A673 (cell line): Measurements from ENCODE around the gene THOC5. TPM values are rescaled to one million over a fixed set of nuclear protein-coding genes. Genes with fewer than 3 reads are reported as not detected.

ENCODE experiments used
- BruUV-seq: library from RNA; stranded (reverse); fragments of 400-500 nt; replicated peaks from 2 replicates; lab custom pipeline; 2021; lab: Mats Ljungman, UMichigan
- CTCF ChIA-PET: fragments of 300-600 bp; sonication (Branson Sonifier 250); formaldehyde crosslinking; loops from one replicate; lab custom pipeline; 2022; ENCODE audit warnings: antibody characterized with exemption; lab: Charles Lee
- POLR2A ChIA-PET: fragments of 300-600 bp; sonication (Branson Sonifier 250); formaldehyde crosslinking; loops from one replicate; lab custom pipeline; 2022; ENCODE audit warnings: antibody characterized with exemption; ENCODE audit not compliant: low non-redundant PET; lab: Charles Lee
- DNase-seq: peaks from one replicate; pipeline ENCODE4 v3.0.0-alpha.2; 2015; ENCODE audit warnings: low spot score
- H3K27ac ChIP-seq: fragments of 200-600 bp; sonication (generic); 2 replicates; pipeline ENCODE4 v1.5.1; 2016; ENCODE audit warnings: mixed run types, low read depth, mild to moderate bottlenecking, mixed read lengths, antibody characterized with exemption, low read length; ENCODE audit not compliant: poor library complexity, severe bottlenecking
- H3K27me3 ChIP-seq: fragments of 200-600 bp; sonication (generic); replicated peaks from 2 replicates; pipeline ENCODE4 v1.6.1; 2017; ENCODE audit warnings: mixed run types, low read depth, mild to moderate bottlenecking, mixed read lengths, antibody characterized with exemption, low read length; ENCODE audit not compliant: insufficient read depth, poor library complexity
- H3K36me3 ChIP-seq: fragments of 200-600 bp; sonication (generic); 2 replicates; pipeline ENCODE4 v1.6.1; 2016; ENCODE audit warnings: mixed run types, mild to moderate bottlenecking, mixed read lengths, antibody characterized with exemption, low read length; ENCODE audit not compliant: insufficient read depth, poor library complexity, severe bottlenecking
- H3K4me1 ChIP-seq: fragments of 200-600 bp; sonication (generic); 2 replicates; pipeline ENCODE4 v1.6.1; 2017; ENCODE audit warnings: mixed run types, mild to moderate bottlenecking, mixed read lengths, antibody characterized with exemption, low read length; ENCODE audit not compliant: insufficient read depth, poor library complexity, severe bottlenecking
- H3K4me3 ChIP-seq: fragments of 200-600 bp; sonication (generic); 2 replicates; pipeline ENCODE4 v1.5.1; 2016; ENCODE audit warnings: low read depth, mixed run types, mild to moderate bottlenecking, mixed read lengths, low read length; ENCODE audit not compliant: poor library complexity, severe bottlenecking
- H3K9me3 ChIP-seq: fragments of 200-600 bp; sonication (generic); 2 replicates; pipeline ENCODE4 v1.6.1; 2016; ENCODE audit warnings: mixed run types, low read depth, mild to moderate bottlenecking, mixed read lengths, antibody characterized with exemption, low read length; ENCODE audit not compliant: poor library complexity, severe bottlenecking
- EZH2 ChIP-seq: fragments of 200-600 bp; sonication (generic); IDR thresholded peaks from 2 replicates; pipeline ENCODE4 v1.6.1; 2017; ENCODE audit warnings: borderline replicate concordance, low read depth, mild to moderate bottlenecking, mixed read lengths, antibody characterized with exemption, low read length; ENCODE audit not compliant: poor library complexity, severe bottlenecking
- intact Hi-C: fragments of 100-400 bp; cut with micrococcal nuclease; formaldehyde crosslinking; loops from one replicate; pipeline ENCODE4 v1.10.0; 2022; ENCODE audit not compliant: unreplicated experiment
- total RNA-seq: library from RNA; stranded (reverse); gene quantifications from 2 replicates; pipeline ENCODE4 v1.2.3, GENCODE V29; 2021
- TF ChIP-seq, protein P1 (sequence below): fragments of 300-800, 200-600 bp; sonication (generic); conservative IDR thresholded peaks from 2 replicates; pipeline ENCODE4 v1.5.1; 2017; ENCODE audit warnings: low read depth, mild to moderate bottlenecking, antibody characterized with exemption, low read length, moderate library complexity, mixed read lengths

Gene THOC5
- total RNA-seq, 1 experiment from 2014 or later, result 101 TPM

DNA sequence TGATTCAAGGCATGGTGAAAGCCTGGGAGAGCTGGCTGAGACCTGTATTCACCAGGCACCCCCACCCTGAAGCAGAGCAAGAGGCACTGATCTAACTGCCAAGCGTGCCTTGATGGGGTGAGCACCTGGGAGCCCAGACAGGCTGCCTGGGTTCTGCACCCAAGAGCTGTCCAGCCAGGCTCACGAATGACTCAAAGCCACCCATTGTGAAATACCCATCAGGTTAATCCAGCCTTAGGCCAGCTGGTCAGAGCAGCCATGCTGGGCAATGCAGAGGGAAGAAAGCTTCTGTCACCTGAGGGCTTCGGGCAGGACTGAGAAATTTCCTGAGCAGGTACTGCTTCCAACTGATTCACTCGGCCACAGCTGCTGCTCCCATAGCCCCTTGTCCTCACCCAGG, 22.1 kb downstream of the THOC5 start:
- Histone ChIP-seq H3K36me3 (peaks cover 82% of the 10 kb centered on the region), H3K27me3 (no peaks in the 10 kb centered on the region), H3K9me3 (no peaks in the 10 kb centered on the region), H3K4me3 (no peak overlapping the region), H3K27ac (no peak overlapping the region), H3K4me1 (no peaks in the 10 kb centered on the region)
- intact Hi-C loops, result no loop called here
- CTCF ChIA-PET, result no interaction called here
- POLR2A ChIA-PET, result interaction anchor here (0.6 kb wide), 2 partner anchors 53 to 57 kb away, joined by 10 to 32 read pairs; no protein-coding TSS in a partner anchor
- TF ChIP-seq EZH2, result no peak
- TF ChIP-seq, protein P1, sequence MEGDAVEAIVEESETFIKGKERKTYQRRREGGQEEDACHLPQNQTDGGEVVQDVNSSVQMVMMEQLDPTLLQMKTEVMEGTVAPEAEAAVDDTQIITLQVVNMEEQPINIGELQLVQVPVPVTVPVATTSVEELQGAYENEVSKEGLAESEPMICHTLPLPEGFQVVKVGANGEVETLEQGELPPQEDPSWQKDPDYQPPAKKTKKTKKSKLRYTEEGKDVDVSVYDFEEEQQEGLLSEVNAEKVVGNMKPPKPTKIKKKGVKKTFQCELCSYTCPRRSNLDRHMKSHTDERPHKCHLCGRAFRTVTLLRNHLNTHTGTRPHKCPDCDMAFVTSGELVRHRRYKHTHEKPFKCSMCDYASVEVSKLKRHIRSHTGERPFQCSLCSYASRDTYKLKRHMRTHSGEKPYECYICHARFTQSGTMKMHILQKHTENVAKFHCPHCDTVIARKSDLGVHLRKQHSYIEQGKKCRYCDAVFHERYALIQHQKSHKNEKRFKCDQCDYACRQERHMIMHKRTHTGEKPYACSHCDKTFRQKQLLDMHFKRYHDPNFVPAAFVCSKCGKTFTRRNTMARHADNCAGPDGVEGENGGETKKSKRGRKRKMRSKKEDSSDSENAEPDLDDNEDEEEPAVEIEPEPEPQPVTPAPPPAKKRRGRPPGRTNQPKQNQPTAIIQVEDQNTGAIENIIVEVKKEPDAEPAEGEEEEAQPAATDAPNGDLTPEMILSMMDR, result no peak
- BruUV-seq, result no TSS peak
- no peak for DNase-seq

DNA sequence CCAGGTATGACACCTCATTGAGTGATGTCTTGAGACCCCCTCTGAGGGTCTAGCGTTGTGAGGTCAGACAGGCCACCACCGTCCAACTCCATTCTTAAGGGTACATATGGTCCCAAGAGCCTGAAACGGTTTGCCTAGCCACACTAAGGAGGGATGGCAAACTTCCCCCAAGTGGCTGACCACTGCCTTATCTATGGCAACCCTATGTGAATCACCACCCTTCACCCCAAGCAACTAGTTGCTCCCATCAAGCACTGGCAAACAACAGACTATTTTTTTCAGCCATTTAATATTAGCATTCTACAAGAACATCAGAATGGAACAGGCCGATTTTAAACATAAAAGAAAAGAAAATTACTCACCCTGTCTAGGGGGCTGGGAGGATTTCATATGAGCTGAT, 22.8 kb downstream of the THOC5 start:
- intact Hi-C loops, result no loop called here
- no peak overlapping the region for H3K4me3 ChIP-seq
- TF ChIP-seq EZH2, result no peak
- TF ChIP-seq, protein P1, result no peak
- no peaks in the 10 kb centered on the region for H3K4me1 ChIP-seq
- peaks cover 78% of the 10 kb centered on the region for H3K36me3 ChIP-seq
- DNase-seq, result no peak
- ChIA-PET POLR2A (interaction anchor here (0.6 kb wide), 1 partner anchor 53 kb away, joined by 32 read pairs; no protein-coding TSS in a partner anchor), CTCF (no interaction called here)
- H3K27ac ChIP-seq, result no peak overlapping the region
- H3K27me3 ChIP-seq, result no peaks in the 10 kb centered on the region
- no peaks in the 10 kb centered on the region for H3K9me3 ChIP-seq
- no TSS peak for BruUV-seq

DNA sequence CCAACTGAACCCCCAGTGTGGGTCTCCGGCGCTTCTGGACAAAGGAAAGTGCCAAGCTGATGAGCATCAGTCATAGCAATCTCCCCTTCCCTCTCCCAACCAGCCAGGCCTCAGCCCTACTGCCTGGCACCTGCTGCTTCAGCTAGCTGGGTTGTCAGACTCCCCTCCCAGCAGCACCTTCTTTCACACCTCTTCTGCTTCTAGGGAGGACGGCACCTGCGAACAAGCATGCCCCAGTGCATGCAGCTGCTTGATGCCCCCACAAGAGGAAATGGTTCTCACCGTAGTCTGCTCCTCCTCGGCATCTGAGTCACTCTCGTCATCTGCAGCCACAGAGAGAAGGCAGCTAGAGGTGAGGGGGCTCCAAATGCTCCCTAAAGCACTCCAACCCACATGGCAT, 25.4 kb downstream of the THOC5 start:
- H3K27me3 ChIP-seq, result no peaks in the 10 kb centered on the region
- CTCF ChIA-PET, result no interaction called here
- H3K36me3 ChIP-seq, result peaks cover 67% of the 10 kb centered on the region
- BruUV-seq, result no TSS peak
- H3K4me1 ChIP-seq, result no peaks in the 10 kb centered on the region
- no peaks in the 10 kb centered on the region for H3K9me3 ChIP-seq
- no peak for DNase-seq
- no peak overlapping the region for H3K4me3 ChIP-seq
- TF ChIP-seq, protein P1, result no peak
- no peak for TF ChIP-seq EZH2
- POLR2A ChIA-PET, result no interaction called here
- no peak overlapping the region for H3K27ac ChIP-seq
- intact Hi-C loops, result no loop called here
